Urothelium cell line (cell line): Measurements from ENCODE around the gene TBC1D1.

ENCODE experiments used
- DNase-seq: peaks from one replicate; pipeline ENCODE4 v3.0.0; 2011; ENCODE audit warnings: low spot score, mixed read lengths
- FAIRE-seq: peaks from 2 replicates; lab custom pipeline; 2011; peaks lifted over from hg19 to GRCh38; lab: Jason Lieb, UNC

TBC1D1 gene

GRCh38 chr4:38161208-38162113 is 270.6 kb downstream of the TBC1D1 start:
- no peak for DNase-seq
- no peak for FAIRE-seq

GRCh38 chr4:38162240-38162784 is 271.4 kb downstream of the TBC1D1 start:
- DNase-seq (peak; percentile 42), FAIRE-seq (no peak)

DNA sequence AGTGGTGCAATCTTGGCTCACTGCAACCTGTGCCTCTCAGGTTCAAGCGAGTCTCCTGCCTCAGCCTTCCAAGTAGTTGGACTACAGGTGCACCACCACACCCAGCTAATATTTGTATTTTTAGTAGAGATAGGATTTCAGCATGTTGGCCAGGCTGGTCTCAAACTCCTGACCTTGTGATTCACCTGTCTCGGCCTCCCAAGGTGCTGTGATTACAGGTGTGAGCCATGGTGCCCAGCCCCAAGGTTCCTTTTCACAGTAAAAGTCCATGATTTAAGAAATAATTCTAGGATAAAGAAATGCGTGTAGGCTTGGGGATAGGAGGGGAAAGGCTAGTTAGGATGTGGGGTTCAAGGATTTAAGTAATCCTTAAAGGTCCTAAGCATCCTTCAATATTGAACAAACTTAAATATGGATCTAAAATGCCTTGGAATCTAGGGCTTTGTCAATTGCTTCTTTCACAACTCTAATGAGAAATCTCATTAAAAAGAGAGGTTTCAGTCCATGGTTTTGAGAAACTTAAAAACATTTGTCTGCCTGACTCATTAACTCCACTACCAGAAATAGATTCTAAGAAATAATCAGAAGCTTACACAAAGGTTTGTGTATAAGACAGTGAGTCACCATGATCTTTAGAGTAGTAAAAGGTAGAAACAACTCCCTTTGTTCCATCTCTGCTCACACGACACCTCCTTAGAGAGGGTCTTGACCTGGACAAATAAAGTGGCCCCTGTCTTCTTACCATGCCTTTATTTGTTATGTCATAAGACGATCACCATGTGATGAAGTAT is 272.5 kb downstream of the TBC1D1 start:
- FAIRE-seq (no peak), DNase-seq (peak; percentile 23)

DNA sequence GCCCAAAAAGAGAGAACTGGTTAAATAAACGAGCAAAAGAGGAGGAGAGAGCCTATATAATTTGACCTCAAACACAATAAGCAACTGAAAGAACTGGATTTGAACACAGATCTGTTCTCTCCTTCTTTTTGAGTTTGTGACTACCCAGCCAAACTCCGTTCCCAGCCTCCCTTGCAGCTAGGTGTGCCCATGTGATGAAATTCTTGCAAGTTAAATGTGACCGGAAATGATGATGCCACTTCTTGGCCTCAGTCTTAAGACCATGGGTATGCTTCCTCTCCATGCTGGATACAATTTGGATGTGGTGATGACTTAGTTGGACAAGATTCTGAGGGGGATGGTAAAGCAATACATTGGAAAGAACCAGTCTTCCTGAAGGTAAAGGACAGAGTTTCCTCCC is 273.5 kb downstream of the TBC1D1 start:
- FAIRE-seq (no peak), DNase-seq (no peak)

DNA sequence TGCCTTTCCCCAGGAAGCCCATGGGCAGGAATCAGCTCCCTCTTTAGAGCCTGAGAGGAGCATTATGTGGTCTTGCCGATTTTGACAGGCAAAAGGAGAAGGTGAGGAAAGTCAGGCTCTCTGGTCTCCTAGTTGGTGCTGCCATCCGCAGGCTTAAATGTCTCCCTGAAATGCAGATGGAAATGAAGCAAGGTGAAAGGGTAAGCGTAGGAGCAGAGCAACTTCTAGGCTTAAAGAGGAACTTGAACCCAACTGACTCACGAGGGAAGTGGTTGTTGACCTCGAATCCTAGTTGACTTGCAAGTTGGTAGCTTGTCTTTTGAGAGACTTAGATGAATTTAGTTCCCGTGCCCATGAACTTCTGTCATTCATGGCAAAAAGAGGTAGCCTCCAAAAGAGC is 275.2 kb downstream of the TBC1D1 start:
- DNase-seq, result no peak

DNA sequence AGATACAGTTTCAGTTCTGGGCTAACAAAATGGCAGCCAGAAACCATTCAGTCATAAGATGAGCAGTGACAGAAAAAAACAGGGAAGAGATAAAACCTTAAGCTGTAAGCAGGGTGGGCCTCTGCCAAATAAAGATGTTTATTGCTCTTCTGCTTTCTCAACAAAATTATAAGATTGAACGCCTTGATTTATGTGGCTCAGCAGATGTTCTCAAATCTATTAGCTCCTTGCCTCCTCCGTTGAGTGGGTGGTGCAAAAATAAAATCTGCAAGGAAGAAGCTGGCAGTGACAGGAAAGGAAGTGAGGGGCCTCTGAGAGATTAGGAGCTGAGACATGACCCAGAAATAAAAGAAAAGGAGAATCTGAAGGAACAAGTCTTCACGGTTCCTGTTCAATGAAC is 275.9 kb downstream of the TBC1D1 start:
- no peak for DNase-seq

More for the DNA sequence above, 275.2 kb downstream of the TBC1D1 start:
- FAIRE-seq, result no peak

DNA sequence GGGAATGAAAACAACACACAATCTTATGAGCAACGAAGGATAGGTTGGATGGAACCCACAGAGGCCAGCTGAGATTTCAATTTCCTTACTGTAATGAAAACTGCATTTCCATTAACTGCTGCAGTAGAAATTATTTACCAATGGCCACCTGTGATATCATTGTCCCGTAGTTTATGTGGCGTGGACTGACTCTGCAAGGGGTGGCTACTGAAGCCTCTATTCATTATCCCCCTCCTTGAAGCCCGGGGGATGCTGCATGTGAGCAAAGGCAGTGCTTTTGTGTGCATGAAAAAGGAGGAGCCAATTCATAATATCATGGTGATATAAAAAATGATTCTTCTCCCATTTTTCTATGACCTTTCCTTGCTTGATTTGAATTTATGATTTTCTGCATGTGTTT is 277.1 kb downstream of the TBC1D1 start:
- DNase-seq, result no peak
- no peak for FAIRE-seq

More for the DNA sequence above, 275.9 kb downstream of the TBC1D1 start:
- FAIRE-seq, result no peak

DNA sequence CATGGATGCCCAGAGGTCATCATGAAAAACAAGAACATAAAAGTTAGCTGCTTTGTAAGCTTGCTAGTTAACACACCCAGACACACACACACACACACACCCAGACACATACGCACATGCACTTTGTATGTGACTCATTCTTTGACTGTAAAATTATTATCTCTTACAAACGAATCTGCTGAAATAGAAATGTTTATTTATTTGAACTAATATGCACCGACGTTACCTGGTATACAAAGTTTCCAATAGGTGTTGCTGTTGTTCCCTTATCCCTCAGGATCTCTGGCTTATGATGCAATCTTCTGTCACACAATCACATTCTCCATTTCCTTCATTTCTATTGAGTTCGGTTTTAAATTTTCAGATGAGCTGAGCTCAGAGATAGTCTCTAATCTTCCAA is 278.6 kb downstream of the TBC1D1 start:
- no peak for FAIRE-seq

DNA sequence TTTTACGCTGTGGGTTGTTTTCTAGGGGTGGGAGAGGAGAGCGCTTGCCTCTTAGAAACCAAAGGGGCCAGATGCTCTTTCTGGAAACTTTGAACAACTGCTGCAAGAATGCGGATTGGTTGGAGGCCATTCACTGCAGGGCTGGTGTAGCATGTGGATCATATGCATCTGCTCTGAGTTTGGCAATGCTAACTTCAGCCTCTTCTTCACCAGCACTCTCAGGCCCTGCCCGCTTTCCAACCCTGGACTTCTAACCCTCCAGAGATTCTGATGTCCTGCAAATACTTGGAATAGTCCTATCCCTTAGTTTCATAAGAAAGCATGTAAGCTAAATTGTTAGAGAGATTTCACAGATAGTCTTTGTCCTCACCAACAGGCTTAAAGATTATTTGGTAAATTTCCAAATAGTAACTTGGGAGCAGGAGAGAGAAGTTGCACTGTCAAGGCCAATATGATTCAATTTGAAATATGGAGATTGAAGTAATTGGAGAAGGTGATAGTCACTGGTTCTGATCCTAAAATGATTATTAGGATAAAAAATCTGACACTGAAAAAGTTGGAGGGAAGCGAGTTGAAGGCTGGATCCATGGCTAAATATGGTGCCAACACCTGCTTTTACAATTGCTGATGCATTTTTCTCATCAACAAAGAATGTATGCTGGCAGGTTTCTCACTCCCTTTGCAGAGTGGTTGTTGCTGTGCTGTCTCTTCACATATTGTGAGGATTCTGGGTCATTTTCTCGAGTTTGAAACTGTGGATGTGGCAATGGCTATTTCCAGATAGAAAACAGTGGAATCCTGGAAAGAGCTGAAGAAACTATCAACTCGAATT is 279.7 kb downstream of the TBC1D1 start:
- FAIRE-seq, result no peak
- no peak for DNase-seq

More for the DNA sequence above, 278.6 kb downstream of the TBC1D1 start:
- DNase-seq, result no peak

- FAIRE-seq, result no peak
- DNase-seq, result no peak
Observed at GRCh38 chr4:38172078-38172477, 281.2 kb downstream of the TBC1D1 start.

DNA sequence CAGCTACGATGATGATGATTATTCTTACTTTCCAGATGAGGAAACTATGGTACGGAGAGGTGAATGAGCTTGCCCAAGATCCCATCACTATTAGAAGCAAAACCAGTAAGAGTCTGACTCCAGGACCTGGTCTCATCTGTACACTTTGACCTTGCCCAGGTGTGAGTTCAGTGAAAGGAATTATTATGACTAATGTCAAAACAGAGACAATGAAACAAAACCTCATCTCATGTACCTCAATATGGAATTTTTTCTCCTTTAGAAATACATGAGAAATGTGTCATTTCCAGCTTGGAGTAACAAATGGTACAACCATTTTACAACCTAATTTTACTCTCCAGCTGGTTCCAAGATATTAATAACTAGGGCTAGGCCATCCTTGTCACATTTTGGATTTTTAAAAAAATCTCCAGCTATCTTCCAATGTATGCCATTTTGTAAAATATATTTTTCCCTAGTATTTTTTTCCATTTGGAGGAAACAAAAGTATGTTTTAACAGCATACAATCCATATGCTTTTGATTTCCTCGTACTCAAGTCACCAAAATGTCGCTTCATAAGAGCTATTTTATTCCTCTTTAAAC is 283.1 kb downstream of the TBC1D1 start:
- DNase-seq (no peak), FAIRE-seq (no peak)

- no peak for DNase-seq
- no peak for FAIRE-seq
Observed at GRCh38 chr4:38174801-38175200, 283.9 kb downstream of the TBC1D1 start.

DNA sequence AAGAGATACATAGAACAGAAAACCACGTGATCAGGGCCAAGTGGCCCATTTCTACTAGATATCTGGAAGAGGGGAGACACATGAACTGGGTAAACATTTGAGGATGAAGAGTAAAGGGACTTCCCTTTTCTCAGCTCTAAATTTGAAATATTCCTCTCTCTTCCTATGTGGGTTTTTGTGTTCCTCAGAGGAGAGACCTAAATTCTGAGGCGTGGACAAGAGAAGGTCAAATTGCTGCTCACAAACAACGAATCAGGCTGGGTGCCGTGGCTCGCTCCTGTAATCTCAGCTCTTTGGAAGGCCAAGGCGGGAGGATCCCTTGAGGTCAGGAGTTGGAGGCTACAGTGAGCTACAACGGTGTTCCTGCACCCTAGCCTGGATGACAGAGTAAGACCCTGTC is 285.3 kb downstream of the TBC1D1 start:
- DNase-seq (no peak), FAIRE-seq (no peak)

- FAIRE-seq, result no peak
- no peak for DNase-seq
Observed at GRCh38 chr4:38177035-38177546, 286.2 kb downstream of the TBC1D1 start.

DNA sequence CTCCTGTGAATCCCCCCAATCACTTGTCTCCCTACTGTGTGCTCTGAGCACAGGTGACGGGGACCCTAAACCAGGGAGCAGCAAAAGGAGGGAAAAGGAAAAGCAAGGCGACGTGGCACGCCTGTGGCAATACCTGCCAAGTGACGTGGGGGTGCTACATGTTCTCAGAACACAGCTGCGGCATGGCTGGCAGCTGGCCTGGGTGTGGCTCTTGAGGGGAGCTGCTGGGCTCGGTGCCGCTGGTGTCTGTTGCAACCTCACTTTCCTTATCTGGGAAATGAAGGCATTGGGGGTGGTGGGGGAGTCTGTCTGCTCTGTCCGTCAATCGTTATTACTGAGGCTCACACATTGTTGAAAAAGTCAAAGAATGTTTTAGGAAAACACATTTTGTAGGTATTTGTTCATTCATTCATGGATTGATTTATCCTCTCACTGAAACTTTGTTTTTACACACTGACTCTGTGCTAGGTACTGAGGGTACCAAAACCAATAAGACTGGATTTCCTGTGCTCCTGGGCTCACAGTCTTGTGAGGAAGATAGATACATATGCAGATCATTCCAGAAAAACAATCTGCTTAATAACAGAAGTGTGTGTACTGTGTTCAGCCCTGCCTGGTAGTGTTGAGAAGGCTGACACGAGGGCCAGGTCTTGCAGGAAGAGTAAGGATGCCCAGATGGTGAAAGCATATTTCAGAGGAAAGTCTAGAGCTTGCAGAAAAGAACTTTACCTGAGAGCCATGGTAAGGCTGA is 286.9 kb downstream of the TBC1D1 start:
- no peak for DNase-seq
- no peak for FAIRE-seq

DNA sequence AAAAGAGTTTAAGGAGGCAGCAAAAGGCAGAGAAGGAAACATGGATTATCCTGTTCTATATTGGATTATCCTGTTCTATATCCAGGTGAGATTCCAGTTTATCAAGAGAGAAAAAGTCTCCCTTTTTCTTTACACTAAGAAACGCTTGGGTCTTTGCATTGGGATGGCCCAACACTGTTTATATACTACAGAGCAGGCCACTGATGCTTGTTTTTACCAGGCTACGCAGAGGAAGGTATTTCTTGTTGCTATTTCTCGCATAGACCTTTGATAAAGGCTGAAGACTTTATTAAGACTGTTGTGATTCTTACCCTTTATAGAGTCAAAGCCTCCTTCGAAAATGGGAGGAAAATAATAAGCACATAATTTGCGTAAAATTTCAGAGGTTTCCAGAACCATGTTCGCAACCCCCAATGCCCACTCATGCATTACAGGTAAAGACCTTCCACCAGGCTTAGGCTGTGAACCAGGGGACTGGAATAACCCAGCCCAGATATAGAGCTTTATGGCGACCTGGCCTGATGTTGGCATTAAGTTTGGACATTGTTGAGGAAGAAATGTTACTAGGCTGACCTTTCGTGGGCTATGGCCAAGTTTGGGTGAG is 287.6 kb downstream of the TBC1D1 start:
- DNase-seq, result no peak
- no peak for FAIRE-seq

DNA sequence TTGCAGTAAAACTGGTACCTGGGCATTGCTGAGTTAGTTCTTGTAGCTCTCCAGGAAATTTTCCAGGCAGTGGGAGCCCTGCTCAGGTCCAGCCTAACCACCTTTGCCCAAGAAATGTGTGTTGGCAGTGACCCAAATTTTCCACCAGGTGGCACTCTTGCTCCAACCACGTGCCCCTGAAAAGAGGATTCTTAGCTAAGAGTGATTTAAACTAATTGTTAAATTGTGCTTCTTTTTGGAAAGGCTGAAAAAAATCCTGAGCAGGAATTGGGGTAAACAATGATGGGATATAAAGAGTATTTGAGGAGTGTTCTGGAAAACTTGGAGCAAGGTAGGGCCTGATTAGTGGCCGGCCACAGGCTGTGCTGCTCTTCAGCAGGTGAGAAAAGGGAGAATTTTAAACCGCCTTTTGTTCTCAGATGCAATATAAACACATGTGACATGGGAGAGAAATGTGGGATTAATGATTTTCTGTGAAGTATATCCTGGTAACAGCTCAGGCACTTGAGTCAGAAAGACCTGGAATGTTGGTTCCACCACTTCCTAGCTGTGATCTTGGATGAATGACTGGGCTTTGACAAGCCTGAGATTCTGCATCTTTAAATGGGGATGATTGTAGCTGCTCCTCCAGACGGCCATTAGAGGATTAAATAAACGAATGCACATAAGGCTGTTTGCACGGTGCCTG is 288.9 kb downstream of the TBC1D1 start:
- FAIRE-seq (no peak), DNase-seq (peak; percentile 69)

GRCh38 chr4:38180456-38180855 is 289.6 kb downstream of the TBC1D1 start:
- DNase-seq (peak; percentile 37), FAIRE-seq (no peak)
